A549 (cell line): Measurements from ENCODE around the gene ADAMTS15. TPM values are rescaled to one million over a fixed set of nuclear protein-coding genes. Genes with fewer than 3 reads are reported as not detected.

Experiments used
- ATAC-seq, 2 experiments: fragments of 200-7000 bp in 1 of 2; fragments of >200 bp in 1 of 2; cut with Nextera tagmentation in 1 of 2; cut with Tn5 transposase in 1 of 2; 3 replicates each; pipeline versions ENCODE4 v1.8.0 to v1.9.1; 2018 to 2020; ENCODE audit warnings: mild to moderate bottlenecking in 1 of 2, moderate library complexity in 1 of 2
- CTCF ChIA-PET: fragments of 300-600 bp; sonication (Branson Sonifier 250); formaldehyde crosslinking; extraction: SDS; loops from one replicate; lab custom pipeline; 2021; ENCODE audit warnings: antibody characterized with exemption, inconsistent platforms; lab: Yijun Ruan, JAX
- POLR2A ChIA-PET: fragments of 350-600 bp; formaldehyde crosslinking; extraction: SDS; loops from one replicate; lab custom pipeline; 2021; ENCODE audit warnings: antibody characterized with exemption, inconsistent platforms; lab: Yijun Ruan, JAX
- DNase-seq, 2 experiments: peaks; one replicate each; pipeline versions ENCODE4 v3.0.0 to v3.0.0-alpha.2; 2011 to 2016; ENCODE audit warnings: low read depth in 1 of 2, low spot score in 1 of 2
- FAIRE-seq: peaks from 2 replicates; lab custom pipeline; 2011; peaks lifted over from hg19 to GRCh38; lab: Jason Lieb, UNC
- H3K27ac ChIP-seq, 2 experiments: fragments of >200 bp; sonication (Bioruptor Twin); formaldehyde crosslinking; 3 replicates each; pipeline ENCODE4 v1.5.1; 2016 to 2017
- H3K4me1 ChIP-seq: fragments of >200 bp; sonication (Bioruptor Twin); formaldehyde crosslinking; 3 replicates; pipeline ENCODE4 v1.6.1; 2016
- H3K4me2 ChIP-seq: fragments of >200 bp; sonication (Bioruptor Twin); formaldehyde crosslinking; 3 replicates; pipeline ENCODE4 v1.6.1; 2016
- H3K4me3 ChIP-seq: fragments of >200 bp; sonication (Bioruptor Twin); formaldehyde crosslinking; 3 replicates; pipeline ENCODE4 v1.5.1; 2016
- H3K9me3 ChIP-seq: fragments of >200 bp; sonication (Bioruptor Twin); formaldehyde crosslinking; 3 replicates; pipeline ENCODE4 v1.6.1; 2016
- CBX8 ChIP-seq: fragments of 200-600 bp; sonication (generic); IDR thresholded peaks from 2 replicates; pipeline ENCODE4 v1.6.1; 2016
- EHMT2 ChIP-seq: fragments of 200-600 bp; sonication (generic); IDR thresholded peaks from 2 replicates; pipeline ENCODE4 v1.6.1; 2016; ENCODE audit warnings: antibody characterized with exemption, low read depth, mild to moderate bottlenecking, moderate library complexity
- ELK1 ChIP-seq: fragments of 150-350 bp; IDR thresholded peaks from 2 replicates; pipeline ENCODE4 v1.6.1; 2014; ENCODE audit warnings: low read depth, mild to moderate bottlenecking, low read length
- FOXS1 ChIP-seq: fragments of 250-450 bp; sonication (Bioruptor Pico); IDR thresholded peaks from 2 replicates; pipeline ENCODE4 v1.5.0; 2020; ENCODE audit warnings: mild to moderate bottlenecking, moderate library complexity
- HOXA7 ChIP-seq: fragments of 250-450 bp; sonication (Bioruptor Pico); IDR thresholded peaks from 2 replicates; pipeline ENCODE4 v1.5.0; 2020; ENCODE audit warnings: mild to moderate bottlenecking, moderate library complexity
- KDM5A ChIP-seq: fragments of 200-600 bp; sonication (generic); IDR thresholded peaks from 2 replicates; pipeline ENCODE4 v1.6.1; 2016; ENCODE audit warnings: antibody characterized with exemption, mild to moderate bottlenecking
- MAFK ChIP-seq: fragments of 450-650 bp; IDR thresholded peaks from 2 replicates; pipeline ENCODE4 v1.6.1; 2014; ENCODE audit not compliant: partially characterized antibody
- MAZ ChIP-seq: fragments of 150-350 bp; IDR thresholded peaks from 2 replicates; pipeline ENCODE4 v1.6.1; 2014; ENCODE audit warnings: antibody characterized with exemption, low read depth, low read length, borderline replicate concordance
- NFE2L2 ChIP-seq: fragments of 150-350 bp; conservative IDR thresholded peaks from 2 replicates; pipeline ENCODE4 v1.6.1; 2014; ENCODE audit warnings: low read length
- NPAS2 ChIP-seq: fragments of 250-450 bp; sonication (Bioruptor Pico); IDR thresholded peaks from 2 replicates; pipeline ENCODE4 v1.8.0; 2022; ENCODE audit warnings: mild to moderate bottlenecking, moderate library complexity, borderline replicate concordance
- PBX3 ChIP-seq: IDR thresholded peaks from 2 replicates; pipeline ENCODE4 v1.6.1; 2012
- RAD21 ChIP-seq, 2 experiments: fragments of >200 bp in 1 of 2; sonication (Bioruptor Twin) in 1 of 2; formaldehyde crosslinking in 1 of 2; IDR thresholded peaks in 1 of 2; conservative IDR thresholded peaks in 1 of 2; 2 replicates in 1 of 2; 3 replicates in 1 of 2; pipeline ENCODE4 v1.6.1; 2012 to 2018; ENCODE audit warnings: inconsistent platforms in 1 of 2
- RCOR1 ChIP-seq: fragments of 150-350 bp; IDR thresholded peaks from 2 replicates; pipeline ENCODE4 v1.6.1; 2014; ENCODE audit warnings: antibody characterized with exemption, low read length, low read depth
- SMC3 ChIP-seq: fragments of >200 bp; sonication (Bioruptor Twin); formaldehyde crosslinking; IDR thresholded peaks from 3 replicates; pipeline ENCODE4 v1.6.1; 2018; ENCODE audit warnings: inconsistent platforms
- SREBF2 ChIP-seq: fragments of 450-650 bp; IDR thresholded peaks from 2 replicates; pipeline ENCODE4 v1.6.1; 2014; ENCODE audit warnings: mild to moderate bottlenecking, moderate library complexity
- ZSCAN20 ChIP-seq: fragments of 250-450 bp; sonication (Bioruptor Pico); IDR thresholded peaks from 2 replicates; pipeline ENCODE4 v1.8.0; 2022; ENCODE audit warnings: mild to moderate bottlenecking, moderate library complexity
- WGBS: methylation state at CpG from one replicate; pipeline ENCODE4 v1.1.6; 2017; ENCODE audit errors: missing lambda C conversion rate; 5-methylcytosine and 5-hydroxymethylcytosine counted together
- polyA plus RNA-seq, 4 experiments: library from polyadenylated mRNA; depleted of rRNA in 3 of 4; stranded (reverse); fragments of >200 nt; fragmentation: RNase III in 1 of 4; extraction: RNeasy Plus Mini Kit Qiagen cat#74134 plus additional on column Dnase treatment in 1 of 4; gene quantifications; 2 replicates in 3 of 4; 3 replicates in 1 of 4; pipeline ENCODE4 v1.2.3, GENCODE V29; 2011 to 2017
- TF ChIP-seq, protein P1 (sequence below): fragments of 250-450 bp; sonication (Bioruptor Pico); IDR thresholded peaks from 2 replicates; pipeline ENCODE4 v1.5.0; 2020; ENCODE audit warnings: low read depth, mild to moderate bottlenecking, moderate library complexity
- TF ChIP-seq, protein P2 (sequence below): fragments of 250-450 bp; sonication (Bioruptor Pico); IDR thresholded peaks from 2 replicates; pipeline ENCODE4 v1.5.0; 2021; ENCODE audit warnings: mild to moderate bottlenecking, moderate library complexity, borderline replicate concordance
- TF ChIP-seq, protein P3 (sequence below): fragments of >200 bp; sonication (Bioruptor Twin); formaldehyde crosslinking; IDR thresholded peaks from 2 replicates; pipeline ENCODE4 v1.6.1; 2016

Gene ADAMTS15
- polyA plus RNA-seq, 2 of the 4 experiments (the other 2 are of a cell fraction), result 2.2 to 4.0 TPM

- no peak for TF ChIP-seq HOXA7 (CRISPR knock-in tag)
- no peak for TF ChIP-seq RCOR1
- TF ChIP-seq MAZ, result no peak
- TF ChIP-seq, protein P1, sequence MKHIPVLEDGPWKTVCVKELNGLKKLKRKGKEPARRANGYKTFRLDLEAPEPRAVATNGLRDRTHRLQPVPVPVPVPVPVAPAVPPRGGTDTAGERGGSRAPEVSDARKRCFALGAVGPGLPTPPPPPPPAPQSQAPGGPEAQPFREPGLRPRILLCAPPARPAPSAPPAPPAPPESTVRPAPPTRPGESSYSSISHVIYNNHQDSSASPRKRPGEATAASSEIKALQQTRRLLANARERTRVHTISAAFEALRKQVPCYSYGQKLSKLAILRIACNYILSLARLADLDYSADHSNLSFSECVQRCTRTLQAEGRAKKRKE (CRISPR knock-in tag), result no peak
- H3K4me2 ChIP-seq, result no peak overlapping the region
- CTCF ChIA-PET, result interaction anchor here (0.7 to 1.6 kb wide), 4 partner anchors 9 to 390 kb away, joined by 3 to 4 read pairs (median 3); no protein-coding TSS in a partner anchor
- no peak for ATAC-seq
- FAIRE-seq, result no peak
- H3K4me1 ChIP-seq, result no peaks in the 10 kb centered on the region; the same call in 1 of the 3 replicates
- no peak overlapping the region for H3K4me3 ChIP-seq
- POLR2A ChIA-PET, result no interaction called here
- no peak for DNase-seq
- H3K27ac ChIP-seq, result no peak overlapping the region
- no peaks in the 10 kb centered on the region for H3K9me3 ChIP-seq
- 88% methylated on average over 7 of the region's 11 CpGs for WGBS
Measured at GRCh38 chr11:130471731-130472433, 23.4 kb downstream of the ADAMTS15 start.

DNA sequence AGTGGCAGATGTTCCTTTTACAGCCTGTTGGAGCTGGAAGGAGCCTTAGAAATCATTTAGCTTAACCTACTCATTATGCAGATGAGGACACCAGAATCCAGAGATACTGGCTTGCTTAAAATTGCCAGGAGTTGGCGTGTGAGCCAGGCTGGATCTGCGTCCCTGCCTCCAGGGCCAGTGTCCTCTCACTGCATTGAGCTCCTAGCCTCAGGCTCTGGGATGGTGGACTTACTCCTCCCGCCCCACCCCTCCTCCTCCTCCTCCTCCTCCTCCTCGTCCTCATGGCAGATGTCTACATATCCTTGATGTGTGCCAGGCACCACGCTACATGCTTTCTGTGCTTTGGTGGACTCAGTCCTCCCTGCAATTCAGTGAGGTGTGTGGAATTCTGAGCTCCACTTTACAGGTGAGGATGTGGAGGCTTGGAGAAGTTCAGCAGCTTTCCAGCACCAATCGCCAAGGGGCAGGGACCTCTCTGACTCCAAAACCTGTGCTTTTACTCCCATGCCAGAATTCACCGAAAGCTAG lies 24.1 kb downstream of the ADAMTS15 start:
- Histone ChIP-seq H3K4me3 (no peak overlapping the region), H3K4me2 (no peak overlapping the region), H3K27ac (no peak overlapping the region), H3K4me1 (peaks cover 6% of the 10 kb centered on the region), H3K9me3 (no peaks in the 10 kb centered on the region)
- ATAC-seq, result no peak
- CTCF ChIA-PET, result interaction anchor here (0.7 to 1.6 kb wide), 4 partner anchors 10 to 390 kb away, joined by 3 to 4 read pairs (median 3); no protein-coding TSS in a partner anchor
- no peak for TF ChIP-seq ELK1
- TF ChIP-seq, protein P2, sequence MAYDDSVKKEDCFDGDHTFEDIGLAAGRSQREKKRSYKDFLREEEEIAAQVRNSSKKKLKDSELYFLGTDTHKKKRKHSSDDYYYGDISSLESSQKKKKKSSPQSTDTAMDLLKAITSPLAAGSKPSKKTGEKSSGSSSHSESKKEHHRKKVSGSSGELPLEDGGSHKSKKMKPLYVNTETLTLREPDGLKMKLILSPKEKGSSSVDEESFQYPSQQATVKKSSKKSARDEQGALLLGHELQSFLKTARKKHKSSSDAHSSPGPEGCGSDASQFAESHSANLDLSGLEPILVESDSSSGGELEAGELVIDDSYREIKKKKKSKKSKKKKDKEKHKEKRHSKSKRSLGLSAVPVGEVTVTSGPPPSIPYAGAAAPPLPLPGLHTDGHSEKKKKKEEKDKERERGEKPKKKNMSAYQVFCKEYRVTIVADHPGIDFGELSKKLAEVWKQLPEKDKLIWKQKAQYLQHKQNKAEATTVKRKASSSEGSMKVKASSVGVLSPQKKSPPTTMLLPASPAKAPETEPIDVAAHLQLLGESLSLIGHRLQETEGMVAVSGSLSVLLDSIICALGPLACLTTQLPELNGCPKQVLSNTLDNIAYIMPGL (CRISPR knock-in tag), result no peak
- TF ChIP-seq RAD21 (conservative IDR thresholded peaks at IDR 0.05 in 1 of 2, IDR thresholded peaks at IDR 0.05 in 1 of 2), result no peak
- no peak for TF ChIP-seq SREBF2
- TF ChIP-seq MAFK, result no peak
- no peak for TF ChIP-seq PBX3
- TF ChIP-seq KDM5A, result no peak
- TF ChIP-seq EHMT2, result no peak
- no peak for TF ChIP-seq FOXS1
- TF ChIP-seq NFE2L2, result no peak
- no peak for TF ChIP-seq NPAS2 (CRISPR knock-in tag)
- TF ChIP-seq SMC3, result no peak
- TF ChIP-seq ZSCAN20 (CRISPR knock-in tag), result no peak
- TF ChIP-seq, protein P1 (CRISPR knock-in tag), result no peak
- TF ChIP-seq CBX8, result no peak
- TF ChIP-seq, protein P3, sequence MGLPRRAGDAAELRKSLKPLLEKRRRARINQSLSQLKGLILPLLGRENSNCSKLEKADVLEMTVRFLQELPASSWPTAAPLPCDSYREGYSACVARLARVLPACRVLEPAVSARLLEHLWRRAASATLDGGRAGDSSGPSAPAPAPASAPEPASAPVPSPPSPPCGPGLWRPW, result no peak
- WGBS, result 94% methylated on average over 4 of the region's 7 CpGs
- no peak for DNase-seq
- POLR2A ChIA-PET, result no interaction called here
- no peak for FAIRE-seq
